HG03097 (cell line): ENCODE measurements around the gene CD164L2.
A peak's percentile ranks its signal among the peaks of the same experiment; 100 is the strongest.
"Not testable (repeated sequence)": the region's sequence is repeated elsewhere in the genome, so short reads cannot be mapped to it uniquely, and the experiment has no call there.

Source experiments
- ATAC-seq: cut with Tn5 transposase; IDR thresholded peaks from one replicate; pipeline ENCODE4 v1.9.1; 2021; ENCODE audit not compliant: unreplicated experiment, low FRiP score

Gene CD164L2

GRCh38 chr1:27405598-27406361, 22.6 kb upstream of the CD164L2 start:
- ATAC-seq: not testable (repeated sequence)

GRCh38 chr1:27405074-27405473, 21.9 kb upstream of the CD164L2 start:
- no peak for ATAC-seq

- ATAC-seq: no peak
These were observed 20.8 kb upstream of the CD164L2 start for GRCh38 chr1:27403931-27404330.

GRCh38 chr1:27403065-27403726, 20.1 kb upstream of the CD164L2 start:
- ATAC-seq: no peak

- no peak for ATAC-seq
These were observed 19.2 kb upstream of the CD164L2 start for GRCh38 chr1:27402349-27402754.

GRCh38 chr1:27400963-27401341, 17.8 kb upstream of the CD164L2 start:
- no peak for ATAC-seq

GRCh38 chr1:27400082-27400962, 17.2 kb upstream of the CD164L2 start:
- no peak for ATAC-seq

- no peak for ATAC-seq
These were observed 16.3 kb upstream of the CD164L2 start for GRCh38 chr1:27399251-27400025.

GRCh38 chr1:27398405-27399149, 15.4 kb upstream of the CD164L2 start:
- ATAC-seq: no peak

GRCh38 chr1:27397749-27398148, 14.6 kb upstream of the CD164L2 start:
- ATAC-seq: no peak

GRCh38 chr1:27397110-27397509, 14.0 kb upstream of the CD164L2 start:
- no peak for ATAC-seq

GRCh38 chr1:27395441-27396195, 12.5 kb upstream of the CD164L2 start:
- peak; percentile 39 for ATAC-seq

GRCh38 chr1:27394925-27395324, 11.8 kb upstream of the CD164L2 start:
- ATAC-seq: no peak

GRCh38 chr1:27394282-27394658, 11.1 kb upstream of the CD164L2 start:
- no peak for ATAC-seq

GRCh38 chr1:27393641-27394281, 10.6 kb upstream of the CD164L2 start:
- ATAC-seq: no peak

- ATAC-seq: no peak
These were observed 9.9 kb upstream of the CD164L2 start for GRCh38 chr1:27392778-27393635.

GRCh38 chr1:27392096-27392777, 9.1 kb upstream of the CD164L2 start, which contains the start of gene GPR3:
GPR3 (plus strand) TSS chr1:27392622; CDS start chr1:27393799, 1,177 bp downstream.
- peak; percentile 57 for ATAC-seq
